A673 (cell line): ENCODE data around the gene CTAGE1.

Experiments
- EZH2 ChIP-seq: fragments of 200-600 bp; sonication (generic); IDR thresholded peaks from 2 replicates; pipeline ENCODE4 v1.6.1; 2017; ENCODE audit warnings: borderline replicate concordance, low read depth, mild to moderate bottlenecking, mixed read lengths, antibody characterized with exemption, low read length; ENCODE audit not compliant: poor library complexity, severe bottlenecking
- TF ChIP-seq, protein P1 (sequence below): fragments of 300-800, 200-600 bp; sonication (generic); conservative IDR thresholded peaks from 2 replicates; pipeline ENCODE4 v1.5.1; 2017; ENCODE audit warnings: low read depth, mild to moderate bottlenecking, antibody characterized with exemption, low read length, moderate library complexity, mixed read lengths

DNA sequence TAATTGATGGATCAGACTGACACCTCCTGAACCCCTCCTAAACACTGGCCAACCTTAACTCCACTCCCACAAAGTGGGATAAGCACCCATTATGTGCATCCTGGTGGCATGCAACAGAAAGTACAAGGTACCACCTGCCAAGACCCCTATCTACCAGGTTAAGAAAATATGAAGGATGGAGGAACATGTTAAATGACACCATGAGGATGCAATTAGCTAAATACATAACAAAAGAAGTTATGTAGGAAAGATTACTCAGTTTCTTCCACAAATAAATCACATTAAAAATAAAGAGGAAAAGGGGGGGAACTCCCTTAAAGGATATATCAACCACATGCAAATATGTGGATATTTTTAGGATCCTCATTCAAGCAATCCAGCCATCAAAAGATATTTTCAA lies 12.6 kb downstream of the CTAGE1 start:
- TF ChIP-seq, protein P1, sequence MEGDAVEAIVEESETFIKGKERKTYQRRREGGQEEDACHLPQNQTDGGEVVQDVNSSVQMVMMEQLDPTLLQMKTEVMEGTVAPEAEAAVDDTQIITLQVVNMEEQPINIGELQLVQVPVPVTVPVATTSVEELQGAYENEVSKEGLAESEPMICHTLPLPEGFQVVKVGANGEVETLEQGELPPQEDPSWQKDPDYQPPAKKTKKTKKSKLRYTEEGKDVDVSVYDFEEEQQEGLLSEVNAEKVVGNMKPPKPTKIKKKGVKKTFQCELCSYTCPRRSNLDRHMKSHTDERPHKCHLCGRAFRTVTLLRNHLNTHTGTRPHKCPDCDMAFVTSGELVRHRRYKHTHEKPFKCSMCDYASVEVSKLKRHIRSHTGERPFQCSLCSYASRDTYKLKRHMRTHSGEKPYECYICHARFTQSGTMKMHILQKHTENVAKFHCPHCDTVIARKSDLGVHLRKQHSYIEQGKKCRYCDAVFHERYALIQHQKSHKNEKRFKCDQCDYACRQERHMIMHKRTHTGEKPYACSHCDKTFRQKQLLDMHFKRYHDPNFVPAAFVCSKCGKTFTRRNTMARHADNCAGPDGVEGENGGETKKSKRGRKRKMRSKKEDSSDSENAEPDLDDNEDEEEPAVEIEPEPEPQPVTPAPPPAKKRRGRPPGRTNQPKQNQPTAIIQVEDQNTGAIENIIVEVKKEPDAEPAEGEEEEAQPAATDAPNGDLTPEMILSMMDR = no peak
- no peak for TF ChIP-seq EZH2
